K562 (cell line): ENCODE measurements around the gene RNF168. TPM values are rescaled to one million over a fixed set of nuclear protein-coding genes. Genes with fewer than 3 reads are reported as not detected.

Experiments used
- ELF1 ChIP-seq: fragments of 200-800 bp; sonication (Bioruptor generic); IDR thresholded peaks from 2 replicates; pipeline ENCODE4 v1.6.1; 2016; ENCODE audit warnings: missing genetic modification characterization, missing compliant biosample characterization
- ERF ChIP-seq: fragments of 450-650 bp; formaldehyde crosslinking; IDR thresholded peaks from 2 replicates; pipeline ENCODE4 v1.4.0; 2020; ENCODE audit warnings: mild to moderate bottlenecking, mixed read lengths
- ESRRA ChIP-seq: fragments of 450-650 bp; IDR thresholded peaks from 2 replicates; pipeline ENCODE4 v1.6.1; 2014; ENCODE audit warnings: low read depth, mild to moderate bottlenecking, moderate library complexity, borderline replicate concordance
- NFATC3 ChIP-seq: fragments of 450-650 bp; IDR thresholded peaks from 2 replicates; pipeline ENCODE4 v1.6.1; 2017; ENCODE audit warnings: mild to moderate bottlenecking
- NFIX ChIP-seq: fragments of 250-450 bp; sonication (Bioruptor Pico); IDR thresholded peaks from 2 replicates; pipeline ENCODE4 v1.4.0; 2020; ENCODE audit warnings: low read depth, mild to moderate bottlenecking, moderate library complexity
- NR2F6 ChIP-seq: fragments of 450-650 bp; formaldehyde crosslinking; IDR thresholded peaks from 2 replicates; pipeline ENCODE4 v1.4.0; 2020; ENCODE audit warnings: mild to moderate bottlenecking
- PATZ1 ChIP-seq: fragments of 250-450 bp; sonication (Bioruptor Pico); IDR thresholded peaks from 2 replicates; pipeline ENCODE4 v1.5.0; 2020; ENCODE audit warnings: mild to moderate bottlenecking, borderline replicate concordance
- SMARCA5 ChIP-seq: fragments of 450-650 bp; IDR thresholded peaks from 2 replicates; pipeline ENCODE4 v1.6.1; 2016
- SNIP1 ChIP-seq: fragments of 450-650 bp; IDR thresholded peaks from 2 replicates; pipeline ENCODE4 v1.7.1; 2017; ENCODE audit warnings: low read depth, mild to moderate bottlenecking
- SRSF7 ChIP-seq: fragments of 200-400 bp; formaldehyde crosslinking; optimal IDR thresholded peaks from 2 replicates; pipeline ENCODE3; 2017; ENCODE audit warnings: mild to moderate bottlenecking, low read depth, low read length
- TBL1XR1 ChIP-seq, 2 experiments: IDR thresholded peaks; 2 replicates each; pipeline ENCODE4 v1.6.1; 2012; ENCODE audit warnings: improper control_type of control experiment in 2 of 2, low read length in 2 of 2, mild to moderate bottlenecking in 1 of 2
- TFAP4 ChIP-seq: sonication (generic); formaldehyde crosslinking; IDR thresholded peaks from 2 replicates; pipeline ENCODE4 v1.8.0; 2022; ENCODE audit warnings: missing genetic modification reagents, mild to moderate bottlenecking, moderate library complexity, borderline replicate concordance
- ZBED1 ChIP-seq: IDR thresholded peaks from 2 replicates; pipeline ENCODE4 v1.6.1; 2014
- ZNF12 ChIP-seq: sonication (generic); formaldehyde crosslinking; IDR thresholded peaks from 2 replicates; pipeline ENCODE4 v1.4.0; 2020; ENCODE audit warnings: mild to moderate bottlenecking, missing genetic modification reagents
- ZNF232 ChIP-seq: sonication (generic); formaldehyde crosslinking; IDR thresholded peaks from 2 replicates; pipeline ENCODE4 v1.8.0; 2022; ENCODE audit warnings: mild to moderate bottlenecking, missing genetic modification reagents
- ZNF24 ChIP-seq: fragments of 450-650 bp; IDR thresholded peaks from 2 replicates; pipeline ENCODE4 v1.6.1; 2016
- ZNF778 ChIP-seq: fragments of 450-650 bp; formaldehyde crosslinking; IDR thresholded peaks from 2 replicates; pipeline ENCODE4 v1.4.0; 2020; ENCODE audit warnings: mild to moderate bottlenecking, moderate library complexity
- polyA plus RNA-seq, 8 experiments: library from polyadenylated mRNA; depleted of rRNA in 4 of 8; stranded (reverse) in 5 of 8; unstranded in 3 of 8; fragments of >200 nt; fragmentation: Nextera tagmentation in 2 of 8; fragmentation: Illumina TruSeq in 1 of 8; extraction: Ambion mirVana in 2 of 8; extraction: Trizol in 1 of 8; gene quantifications; 2 replicates each; pipeline versions ENCODE4 v1.2.1 to v1.2.3, GENCODE V29; 2011 to 2014; ENCODE audit warnings: inconsistent platforms in 1 of 8, missing spikeins in 1 of 8
- total RNA-seq, 7 experiments: library from RNA; depleted of rRNA in 6 of 7; stranded (reverse); fragments of >200 nt in 6 of 7; fragmentation: Illumina TruSeq in 2 of 7; extraction: Trizol in 2 of 7; gene quantifications; 2 replicates each; pipeline versions ENCODE4 v1.2.1 to v1.2.3, GENCODE V29; 2011 to 2021; ENCODE audit warnings: low replicate concordance in 1 of 7
- TF ChIP-seq, protein P1 (sequence below): fragments of 250-450 bp; sonication (Bioruptor Pico); IDR thresholded peaks from 2 replicates; pipeline ENCODE4 v1.6.1; 2021; ENCODE audit warnings: mild to moderate bottlenecking
- TF ChIP-seq, protein P2 (sequence below): conservative IDR thresholded peaks from 2 replicates; pipeline ENCODE4 v1.6.1; 2011; ENCODE audit warnings: low read depth, mild to moderate bottlenecking, low read length; ENCODE audit not compliant: control insufficient read depth
- TF ChIP-seq, protein P3 (sequence below): fragments of 250-450 bp; sonication (Bioruptor Pico); IDR thresholded peaks from 2 replicates; pipeline ENCODE4 v1.5.0; 2021; ENCODE audit warnings: mild to moderate bottlenecking, moderate library complexity

The RNF168 gene
- total and polyA plus RNA-seq, 9 of the 15 experiments (the other 6 are each of a cell fraction or from before 2014, with no cell fraction given), result 6.0 to 32.1 (median 16.6) TPM

DNA sequence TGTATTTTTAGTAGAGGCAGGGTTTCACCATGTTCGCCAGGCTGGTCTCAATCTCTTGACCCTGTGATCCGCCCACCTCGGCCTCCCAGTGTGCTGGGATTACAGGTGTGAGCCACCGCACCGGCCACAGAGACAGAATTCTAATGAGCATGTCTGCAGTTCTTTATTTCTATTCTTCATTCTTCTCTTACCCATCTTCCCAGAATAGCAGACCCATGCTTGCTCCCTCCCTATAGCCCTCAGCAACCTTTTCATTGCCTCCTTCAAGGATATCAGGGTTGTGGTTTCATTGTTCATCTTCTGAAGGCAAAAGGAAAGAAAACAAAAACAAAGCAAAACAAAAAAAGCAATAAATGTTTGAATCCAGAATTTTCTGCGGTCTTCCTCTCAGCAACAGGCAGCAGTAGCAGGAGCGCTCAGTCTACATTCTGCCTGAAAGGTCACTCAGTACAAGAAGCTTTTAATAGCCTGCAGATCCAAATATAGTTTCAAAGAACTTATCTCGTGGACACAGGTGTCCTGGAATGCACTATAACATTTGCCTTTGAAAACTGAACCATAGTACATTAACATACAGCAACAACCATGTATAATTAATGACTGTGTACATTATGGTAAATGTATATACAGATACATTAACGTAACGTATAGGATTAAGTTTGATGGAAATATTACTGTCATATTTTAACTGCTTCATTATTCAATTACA is 11.5 kb upstream of the RNF168 start, which contains the start of gene SMCO1 (continued):
- TF ChIP-seq PATZ1 (CRISPR knock-in tag) (no peak), TBL1XR1 (IDR thresholded peaks at IDR 0.05; ENCODE audit: low read length in 2 of 2) (peak in 1 of 2 experiments; percentile 97; a peak in 2 of 4 replicates), NFIX (no peak), TFAP4 (no peak), ZNF12 (CRISPR knock-in tag) (no peak), NFATC3 (no peak), ESRRA (peak; percentile 31; the same call in 1 of the 2 replicates), NR2F6 (CRISPR knock-in tag) (no peak), ZBED1 (no peak), SNIP1 (no peak), ELF1 (tag) (no peak), ZNF778 (CRISPR knock-in tag) (no peak), ERF (CRISPR knock-in tag) (no peak), SRSF7 (no peak), ZNF232 (CRISPR knock-in tag) (no peak), SMARCA5 (no peak), ZNF24 (no peak)
- TF ChIP-seq, protein P1, sequence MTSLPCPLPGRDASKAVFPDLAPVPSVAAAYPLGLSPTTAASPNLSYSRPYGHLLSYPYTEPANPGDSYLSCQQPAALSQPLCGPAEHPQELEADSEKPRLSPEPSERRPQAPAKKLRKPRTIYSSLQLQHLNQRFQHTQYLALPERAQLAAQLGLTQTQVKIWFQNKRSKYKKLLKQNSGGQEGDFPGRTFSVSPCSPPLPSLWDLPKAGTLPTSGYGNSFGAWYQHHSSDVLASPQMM, result no peak
- TF ChIP-seq, protein P2, sequence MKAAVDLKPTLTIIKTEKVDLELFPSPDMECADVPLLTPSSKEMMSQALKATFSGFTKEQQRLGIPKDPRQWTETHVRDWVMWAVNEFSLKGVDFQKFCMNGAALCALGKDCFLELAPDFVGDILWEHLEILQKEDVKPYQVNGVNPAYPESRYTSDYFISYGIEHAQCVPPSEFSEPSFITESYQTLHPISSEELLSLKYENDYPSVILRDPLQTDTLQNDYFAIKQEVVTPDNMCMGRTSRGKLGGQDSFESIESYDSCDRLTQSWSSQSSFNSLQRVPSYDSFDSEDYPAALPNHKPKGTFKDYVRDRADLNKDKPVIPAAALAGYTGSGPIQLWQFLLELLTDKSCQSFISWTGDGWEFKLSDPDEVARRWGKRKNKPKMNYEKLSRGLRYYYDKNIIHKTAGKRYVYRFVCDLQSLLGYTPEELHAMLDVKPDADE, result no peak
- TF ChIP-seq, protein P3, sequence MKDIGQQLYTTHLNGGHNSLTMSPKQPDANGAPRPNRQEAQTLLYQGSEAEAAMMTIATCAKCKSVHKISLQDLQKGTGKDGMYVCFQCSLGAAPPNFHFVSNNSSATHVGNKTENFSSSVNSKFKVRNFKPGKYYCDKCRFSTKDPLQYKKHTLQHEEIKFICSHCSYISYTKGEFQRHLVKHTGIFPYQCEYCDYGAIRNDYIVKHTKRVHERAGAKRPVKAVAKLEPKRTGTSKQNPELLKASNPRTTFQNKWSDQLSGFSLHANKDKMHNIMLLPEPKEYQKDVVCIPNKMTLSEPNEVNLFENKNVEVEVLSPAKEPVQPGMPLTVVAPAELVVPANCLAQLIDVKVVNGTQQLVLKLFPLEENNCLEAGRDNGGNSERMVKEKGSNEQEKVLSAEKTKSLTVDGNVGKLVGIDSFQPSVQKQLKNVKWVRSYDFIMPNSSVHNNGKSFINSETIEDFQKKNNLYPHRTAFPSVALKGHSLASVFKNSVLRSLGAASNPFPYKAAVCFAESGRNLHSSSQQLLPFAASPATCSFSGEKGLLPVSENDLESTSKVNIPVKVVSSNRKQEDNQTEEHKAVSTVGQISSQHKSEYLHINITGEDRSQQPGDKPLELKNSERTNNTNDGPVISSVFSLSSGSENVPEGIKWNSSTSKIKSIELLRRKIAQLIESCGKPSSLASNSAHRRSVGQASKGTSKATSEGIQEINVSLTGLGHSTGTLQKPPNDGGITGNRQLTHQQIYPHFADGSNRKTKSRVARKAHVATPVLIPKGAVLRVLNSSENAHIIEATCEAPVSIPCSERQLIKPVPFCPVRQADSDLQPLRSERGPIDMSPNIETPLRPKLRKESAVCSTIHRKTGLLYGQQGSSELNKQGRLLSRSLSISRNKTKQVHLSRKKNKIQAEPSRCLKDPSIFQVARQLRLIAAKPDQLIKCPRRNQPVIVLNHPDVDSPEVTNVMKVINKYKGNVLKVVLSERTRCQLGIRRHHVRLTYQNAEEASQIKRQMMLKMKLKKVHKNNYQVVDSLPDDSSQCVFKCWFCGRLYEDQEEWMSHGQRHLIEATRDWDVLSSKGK (CRISPR knock-in tag), result no peak
